NT2/D1 (cell line): ENCODE data around the gene WDR1.

ENCODE experiments used
- SUZ12 ChIP-seq: IDR thresholded peaks from 2 replicates; pipeline ENCODE4 v1.6.1; 2011; ENCODE audit not compliant: insufficient read length, insufficient read depth; ENCODE audit errors: extremely low read depth
- YY1 ChIP-seq: IDR thresholded peaks from 2 replicates; pipeline ENCODE4 v1.6.1; 2011; ENCODE audit not compliant: insufficient read length, insufficient read depth
- ZNF274 ChIP-seq: IDR thresholded peaks from 2 replicates; pipeline ENCODE4 v1.6.1; 2011; ENCODE audit warnings: mild to moderate bottlenecking, low read depth, low read length

DNA sequence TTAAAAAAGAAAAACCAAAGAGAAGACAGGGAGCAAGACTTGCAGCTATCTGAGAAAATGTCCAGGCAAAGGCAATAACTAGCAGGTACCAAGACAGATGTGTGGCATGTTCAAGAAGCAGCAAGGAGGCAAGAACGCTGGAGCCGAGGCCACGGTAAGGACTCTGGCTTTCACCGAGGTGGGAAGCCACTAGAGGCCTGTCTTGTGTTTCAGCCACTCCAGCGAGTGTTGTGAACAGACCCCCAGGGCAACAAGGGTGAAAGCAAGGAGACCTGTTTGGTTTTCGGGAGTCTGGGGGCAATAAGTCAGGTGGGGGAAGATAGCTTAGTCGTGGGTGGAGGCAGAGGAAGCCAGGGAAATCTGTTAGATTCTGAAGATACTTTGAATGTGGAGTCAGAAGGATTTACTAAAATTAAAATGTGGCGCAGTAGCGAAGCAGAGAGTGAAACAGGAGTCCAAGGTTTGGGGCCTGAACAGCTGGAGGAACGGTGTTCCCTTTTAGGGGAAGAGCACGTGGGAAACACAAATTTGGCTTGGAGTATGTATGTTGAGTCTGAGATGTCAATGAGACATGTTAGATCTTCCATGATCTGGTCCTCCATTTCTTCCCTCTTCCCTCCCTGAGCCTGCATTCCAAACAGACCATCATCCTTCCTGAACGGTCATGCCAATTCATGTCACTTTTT lies 3.1 kb downstream of the WDR1 start:
- TF ChIP-seq ZNF274 (no peak), YY1 (no peak), SUZ12 (no peak)
